H9 (cell line): ENCODE results near the gene CADPS2. TPM values are rescaled to one million over a fixed set of nuclear protein-coding genes. Genes with fewer than 3 reads are reported as not detected.

Experiments
- DNase-seq: peaks from one replicate; pipeline ENCODE4 v3.0.0-alpha.2; 2017
- H2AFZ ChIP-seq: one replicate; pipeline ENCODE4 v1.6.1; 2013; ENCODE audit warnings: mild to moderate bottlenecking, low read length, control low read depth, moderate library complexity
- H2AK5ac ChIP-seq: 2 replicates; pipeline ENCODE4 v1.6.1; 2013; ENCODE audit warnings: low read length, control low read depth, mixed read lengths; ENCODE audit not compliant: insufficient read length
- H2BK120ac ChIP-seq: one replicate; pipeline ENCODE4 v1.6.1; 2013; ENCODE audit warnings: low read depth, mild to moderate bottlenecking, low read length, control low read depth, inconsistent platforms; ENCODE audit not compliant: poor library complexity, severe bottlenecking
- H2BK12ac ChIP-seq: 2 replicates; pipeline ENCODE4 v1.6.1; 2013; ENCODE audit warnings: low read length, control low read depth, mixed read lengths, low read depth; ENCODE audit not compliant: insufficient read length
- H2BK15ac ChIP-seq: 2 replicates; pipeline ENCODE4 v1.6.1; 2013; ENCODE audit warnings: low read depth, low read length, control low read depth
- H2BK20ac ChIP-seq: one replicate; pipeline ENCODE4 v1.6.1; 2013; ENCODE audit warnings: low read depth, mild to moderate bottlenecking, low read length, control low read depth, inconsistent platforms; ENCODE audit not compliant: poor library complexity, severe bottlenecking
- H2BK5ac ChIP-seq: 2 replicates; pipeline ENCODE4 v1.6.1; 2013; ENCODE audit warnings: low read length, control low read depth, mixed read lengths; ENCODE audit not compliant: insufficient read length
- H3K14ac ChIP-seq: 2 replicates; pipeline ENCODE4 v1.6.1; 2013; ENCODE audit warnings: low read length, control low read depth; ENCODE audit not compliant: insufficient read depth
- H3K18ac ChIP-seq: 2 replicates; pipeline ENCODE4 v1.6.1; 2013; ENCODE audit warnings: low read depth, mild to moderate bottlenecking, mixed read lengths, low read length, control low read depth; ENCODE audit not compliant: insufficient read length
- H3K23ac ChIP-seq: 2 replicates; pipeline ENCODE4 v1.6.1; 2013; ENCODE audit warnings: low read length, control low read depth, mixed read lengths, low read depth; ENCODE audit not compliant: insufficient read length
- H3K23me2 ChIP-seq: 2 replicates; pipeline ENCODE4 v1.6.1; 2013; ENCODE audit warnings: low read depth, mild to moderate bottlenecking, mixed read lengths, low read length, control low read depth; ENCODE audit not compliant: insufficient read length, poor library complexity, severe bottlenecking
- H3K27ac ChIP-seq: 2 replicates; pipeline ENCODE4 v1.5.1; 2013; ENCODE audit warnings: low read length, control low read depth, mixed read lengths, low read depth; ENCODE audit not compliant: insufficient read length
- H3K27me3 ChIP-seq: 2 replicates; pipeline ENCODE4 v1.6.1; 2013; ENCODE audit warnings: low read length, control low read depth, inconsistent platforms; ENCODE audit not compliant: insufficient read depth
- H3K4ac ChIP-seq: 2 replicates; pipeline ENCODE4 v1.6.1; 2013; ENCODE audit warnings: low read depth, mild to moderate bottlenecking, control low read depth, inconsistent platforms, low read length, moderate library complexity
- H3K4me1 ChIP-seq: 2 replicates; pipeline ENCODE4 v1.6.1; 2013; ENCODE audit warnings: low read length, control low read depth, inconsistent platforms; ENCODE audit not compliant: insufficient read depth
- H3K4me2 ChIP-seq: 2 replicates; pipeline ENCODE4 v1.6.1; 2013; ENCODE audit warnings: low read length, control low read depth, mixed read lengths; ENCODE audit not compliant: insufficient read length, insufficient read depth
- H3K56ac ChIP-seq: 2 replicates; pipeline ENCODE4 v1.6.1; 2013; ENCODE audit warnings: low read depth, mild to moderate bottlenecking, mixed read lengths, low read length, control low read depth; ENCODE audit not compliant: insufficient read length
- H3K79me1 ChIP-seq: 2 replicates; pipeline ENCODE4 v1.6.1; 2013; ENCODE audit warnings: low read depth, mild to moderate bottlenecking, moderate library complexity, low read length, control low read depth, inconsistent platforms; ENCODE audit not compliant: insufficient read depth, poor library complexity, severe bottlenecking
- H3K79me2 ChIP-seq: 2 replicates; pipeline ENCODE4 v1.6.1; 2013; ENCODE audit warnings: low read length, control low read depth, inconsistent platforms; ENCODE audit not compliant: insufficient read depth
- H3K9ac ChIP-seq: 2 replicates; pipeline ENCODE4 v1.6.1; 2013; ENCODE audit warnings: low read length, control low read depth, mixed read lengths; ENCODE audit not compliant: insufficient read length; ENCODE audit errors: extremely low read depth
- H3K9me3 ChIP-seq: one replicate; pipeline ENCODE4 v1.6.1; 2013; ENCODE audit warnings: low read depth, low read length, inconsistent platforms; ENCODE audit not compliant: control insufficient read depth
- H3T11ph ChIP-seq: one replicate; pipeline ENCODE4 v1.6.1; 2013; ENCODE audit warnings: mild to moderate bottlenecking, low read length, control low read depth, inconsistent platforms
- H4K20me1 ChIP-seq: one replicate; pipeline ENCODE4 v1.6.1; 2013; ENCODE audit not compliant: control insufficient read depth, insufficient read length, insufficient read depth
- H4K5ac ChIP-seq: 2 replicates; pipeline ENCODE4 v1.6.1; 2013; ENCODE audit warnings: low read depth, mild to moderate bottlenecking, mixed read lengths, low read length, control low read depth; ENCODE audit not compliant: insufficient read length
- H4K8ac ChIP-seq: replicated peaks from 2 replicates; pipeline ENCODE4 v1.6.1; 2013; ENCODE audit warnings: low read length, control low read depth, mixed read lengths, low read depth; ENCODE audit not compliant: insufficient read length
- H4K91ac ChIP-seq: 2 replicates; pipeline ENCODE4 v1.6.1; 2013; ENCODE audit warnings: low read depth, mild to moderate bottlenecking, moderate library complexity, mixed read lengths, low read length, control low read depth; ENCODE audit not compliant: insufficient read length
- H3K27ac Mint-ChIP-seq, 3 experiments: 2 replicates in 2 of 3; 3 replicates in 1 of 3; pipeline ENCODE4 v1.8.0; 2020 to 2021; ENCODE audit warnings: mixed read lengths in 3 of 3, mild to moderate bottlenecking in 1 of 3, moderate library complexity in 1 of 3
- H3K27me3 Mint-ChIP-seq: 2 replicates; pipeline ENCODE4 v1.8.0; 2021; ENCODE audit warnings: low read depth, mild to moderate bottlenecking, moderate library complexity, mixed read lengths
- H3K36me3 Mint-ChIP-seq, 3 experiments: 2 replicates in 2 of 3; 3 replicates in 1 of 3; pipeline ENCODE4 v1.8.0; 2020 to 2021; ENCODE audit warnings: low read depth in 3 of 3, mixed read lengths in 3 of 3; ENCODE audit not compliant: insufficient read depth in 1 of 3
- H3K4me1 Mint-ChIP-seq, 2 experiments: 2 replicates each; pipeline ENCODE4 v1.8.0; 2020; ENCODE audit warnings: mixed read lengths in 2 of 2
- H3K4me3 Mint-ChIP-seq, 2 experiments: 2 replicates in 1 of 2; 3 replicates in 1 of 2; pipeline ENCODE4 v1.8.0; 2020 to 2021; ENCODE audit warnings: mild to moderate bottlenecking in 2 of 2, mixed read lengths in 2 of 2, moderate library complexity in 1 of 2
- H3K9me3 Mint-ChIP-seq, 2 experiments: 2 replicates in 1 of 2; 3 replicates in 1 of 2; pipeline ENCODE4 v1.8.0; 2020; ENCODE audit warnings: mild to moderate bottlenecking in 2 of 2, mixed read lengths in 2 of 2, moderate library complexity in 1 of 2
- CTCF ChIP-seq: fragments of 200-600 bp; sonication (generic); conservative IDR thresholded peaks from 3 replicates; pipeline ENCODE4 v1.8.0; 2021; ENCODE audit warnings: antibody characterized with exemption, mild to moderate bottlenecking
- WGBS: extraction: QIAGEN DNeasy Blood & Tissue Kit; methylation state at CpG from one replicate; pipeline ENCODE4 v1.1.7; 2013; ENCODE audit warnings: missing lambda C conversion rate, low lambda C conversion rate, mixed read lengths; ENCODE audit not compliant: insufficient read length; ENCODE audit errors: extremely low coverage; 5-methylcytosine and 5-hydroxymethylcytosine counted together
- total RNA-seq: library from RNA; stranded (reverse); gene quantifications from 2 replicates; pipeline ENCODE4 v1.2.1, GENCODE V29; 2021

The CADPS2 gene
- total RNA-seq, 1 experiment from 2014 or later = 7.1 TPM

GRCh38 chr7:122756860-122757259, 129.4 kb downstream of the CADPS2 start:
- TF ChIP-seq CTCF = no peak
- no peak overlapping the region for H2BK15ac ChIP-seq
- Mint-ChIP-seq H3K4me1 (peaks cover 22 to 30% of the 10 kb centered on the region in 2 experiments), H3K36me3 (no peaks in the 10 kb centered on the region), H3K27ac (no peak overlapping the region; a peak in 1 of 7 replicates), H3K27me3 (no peaks in the 10 kb centered on the region), H3K9me3 (no peaks in the 10 kb centered on the region), H3K4me3 (no peak overlapping the region)
- H3K18ac ChIP-seq = no peak overlapping the region
- no peak overlapping the region for H4K8ac ChIP-seq
- H2BK120ac ChIP-seq = no peak overlapping the region
- no peaks in the 10 kb centered on the region for H3K27me3 ChIP-seq
- no peaks in the 10 kb centered on the region for H3K79me1 ChIP-seq
- no peak overlapping the region for H3K4ac ChIP-seq
- H3K56ac ChIP-seq = no peak overlapping the region
- H2BK20ac ChIP-seq = no peak overlapping the region
- no peak overlapping the region for H2AFZ ChIP-seq
- H3K14ac ChIP-seq = no peak overlapping the region
- H3K27ac ChIP-seq = no peak overlapping the region
- no peak overlapping the region for H4K5ac ChIP-seq
- H3K23me2 ChIP-seq = no peaks in the 10 kb centered on the region
- H2AK5ac ChIP-seq = no peak overlapping the region
- no peak overlapping the region for H3K4me2 ChIP-seq
- H3K9me3 ChIP-seq = no peaks in the 10 kb centered on the region
- WGBS = no CpG with 5 or more reads among the region's 1 CpG
- no peak for DNase-seq
- no peak overlapping the region for H3K9ac ChIP-seq
- H3K23ac ChIP-seq = no peak overlapping the region
- no peak overlapping the region for H3T11ph ChIP-seq
- H3K4me1 ChIP-seq = no peaks in the 10 kb centered on the region; the same call in 1 of the 2 replicates
- no peak overlapping the region for H4K91ac ChIP-seq
- H2BK5ac ChIP-seq = no peak overlapping the region
- no peak overlapping the region for H2BK12ac ChIP-seq
- H3K79me2 ChIP-seq = no peaks in the 10 kb centered on the region
- no peaks in the 10 kb centered on the region for H4K20me1 ChIP-seq
